ENCODE data around the gene CHIA.

GRCh38 chr1:111289371-111289770, 1.3 kb upstream of the CHIA start:
- no peak for TF ChIP-seq CTCF (conservative IDR thresholded peaks at IDR 0.05; ENCODE audit: low read length)
- no peak for TF ChIP-seq EZH2phosphoT487 (IDR thresholded peaks at IDR 0.05; ENCODE audit: borderline replicate concordance, low read depth, low read length)
